IMR-90 (cell line): ENCODE results near the gene TAC4. TPM values are rescaled to one million over a fixed set of nuclear protein-coding genes. Genes with fewer than 3 reads are reported as not detected.

ENCODE experiments used
- ATAC-seq: fragments of 200-7000 bp; cut with Tn5 transposase; 2 replicates; pipeline ENCODE4 v1.9.1; 2020; ENCODE audit warnings: low read depth, mild to moderate bottlenecking, moderate library complexity
- BruUV-seq: library from RNA; stranded (reverse); fragments of 400-500 nt; replicated peaks from 2 replicates; lab custom pipeline; 2021; lab: Mats Ljungman, UMichigan
- CTCF ChIA-PET: fragments of 300-600 bp; formaldehyde crosslinking; extraction: SDS; loops from one replicate; lab custom pipeline; 2021; ENCODE audit warnings: antibody characterized with exemption; lab: Yijun Ruan, JAX
- POLR2A ChIA-PET: fragments of 300-600 bp; sonication (Branson Sonifier 250); formaldehyde crosslinking; loops from one replicate; lab custom pipeline; 2022; ENCODE audit warnings: antibody characterized with exemption; ENCODE audit not compliant: unreplicated experiment; lab: Charles Lee
- DNase-seq: peaks from one replicate; pipeline ENCODE4 v3.0.0; 2013
- H2AFZ ChIP-seq: replicated peaks from 2 replicates; pipeline ENCODE3; 2013; ENCODE audit warnings: low read length, mild to moderate bottlenecking; ENCODE audit not compliant: poor library complexity
- H2AK5ac ChIP-seq: 2 replicates; pipeline ENCODE4 v1.6.1; 2013; ENCODE audit warnings: low read depth, low read length, inconsistent platforms
- H2AK9ac ChIP-seq: replicated peaks from 2 replicates; pipeline ENCODE3; 2013; ENCODE audit warnings: mild to moderate bottlenecking, low read depth, low read length, moderate library complexity; ENCODE audit not compliant: poor library complexity
- H2BK120ac ChIP-seq: 2 replicates; pipeline ENCODE4 v1.6.1; 2013; ENCODE audit warnings: low read depth, low read length, inconsistent platforms
- H2BK15ac ChIP-seq: 3 replicates; pipeline ENCODE4 v1.6.1; 2013; ENCODE audit warnings: low read depth, low read length, inconsistent platforms
- H2BK20ac ChIP-seq: 2 replicates; pipeline ENCODE4 v1.6.1; 2013; ENCODE audit warnings: low read depth, mild to moderate bottlenecking, inconsistent platforms, low read length, moderate library complexity
- H2BK5ac ChIP-seq: 2 replicates; pipeline ENCODE4 v1.6.1; 2013; ENCODE audit warnings: mild to moderate bottlenecking, low read depth, low read length, inconsistent platforms; ENCODE audit not compliant: poor library complexity, severe bottlenecking
- H3K14ac ChIP-seq: replicated peaks from 2 replicates; pipeline ENCODE4 v1.6.1; 2013; ENCODE audit warnings: low read depth, low read length, inconsistent platforms
- H3K18ac ChIP-seq: 2 replicates; pipeline ENCODE4 v1.6.1; 2013; ENCODE audit warnings: low read depth, low read length, control low read depth
- H3K23ac ChIP-seq: 2 replicates; pipeline ENCODE4 v1.6.1; 2013; ENCODE audit warnings: low read depth, low read length, inconsistent platforms
- H3K27ac ChIP-seq: 2 replicates; pipeline ENCODE4 v1.5.1; 2013; ENCODE audit warnings: mild to moderate bottlenecking, control low read depth, low read length; ENCODE audit not compliant: insufficient read depth
- H3K27me3 ChIP-seq: 2 replicates; pipeline ENCODE4 v1.6.1; 2013; ENCODE audit warnings: low read length; ENCODE audit not compliant: control insufficient read depth, insufficient read depth
- H3K36me3 ChIP-seq: 2 replicates; pipeline ENCODE4 v1.6.1; 2013; ENCODE audit warnings: low read length, mixed read lengths; ENCODE audit not compliant: control insufficient read depth, insufficient read depth
- H3K4ac ChIP-seq: 2 replicates; pipeline ENCODE4 v1.6.1; 2013; ENCODE audit warnings: low read depth, low read length, inconsistent platforms
- H3K4me1 ChIP-seq: 2 replicates; pipeline ENCODE4 v1.6.1; 2013; ENCODE audit warnings: low read length, mixed read lengths; ENCODE audit not compliant: control insufficient read depth, insufficient read depth
- H3K4me2 ChIP-seq: 2 replicates; pipeline ENCODE4 v1.6.1; 2013; ENCODE audit warnings: low read depth, mild to moderate bottlenecking, control low read depth, low read length, moderate library complexity
- H3K4me3 ChIP-seq: 2 replicates; pipeline ENCODE4 v1.5.1; 2013; ENCODE audit warnings: low read depth, mild to moderate bottlenecking, control low read depth, low read length, moderate library complexity; ENCODE audit not compliant: insufficient read depth
- H3K56ac ChIP-seq: 2 replicates; pipeline ENCODE4 v1.6.1; 2013; ENCODE audit warnings: low read length, inconsistent platforms; ENCODE audit not compliant: insufficient read depth; ENCODE audit errors: extremely low read depth
- H3K79me1 ChIP-seq, 2 experiments: 2 replicates each; pipeline ENCODE4 v1.6.1; 2013; ENCODE audit warnings: low read length in 2 of 2, inconsistent platforms in 1 of 2, low read depth in 1 of 2
- H3K9ac ChIP-seq: 2 replicates; pipeline ENCODE4 v1.6.1; 2013; ENCODE audit warnings: low read depth, low read length, control low read depth
- H3K9me1 ChIP-seq: 2 replicates; pipeline ENCODE4 v1.6.1; 2013; ENCODE audit warnings: low read length, inconsistent platforms; ENCODE audit not compliant: insufficient read depth
- H3K9me3 ChIP-seq: 2 replicates; pipeline ENCODE4 v1.6.1; 2013; ENCODE audit warnings: low read length; ENCODE audit not compliant: control insufficient read depth, insufficient read depth
- H4K20me1 ChIP-seq: 2 replicates; pipeline ENCODE4 v1.6.1; 2013; ENCODE audit warnings: low read length, inconsistent platforms; ENCODE audit not compliant: insufficient read depth
- H4K5ac ChIP-seq: 2 replicates; pipeline ENCODE4 v1.6.1; 2013; ENCODE audit warnings: mild to moderate bottlenecking, low read depth, low read length, control low read depth
- H4K8ac ChIP-seq, 2 experiments: 2 replicates each; pipeline ENCODE4 v1.6.1; 2013; ENCODE audit warnings: low read depth in 2 of 2, low read length in 2 of 2, control low read depth in 1 of 2, inconsistent platforms in 1 of 2
- H4K91ac ChIP-seq: 2 replicates; pipeline ENCODE4 v1.6.1; 2013; ENCODE audit warnings: low read depth, low read length, inconsistent platforms; ENCODE audit not compliant: insufficient read depth
- CEBPB ChIP-seq: IDR thresholded peaks from 2 replicates; pipeline ENCODE4 v1.6.1; 2012; ENCODE audit warnings: low read depth, low read length, improper control_type of control experiment
- RFX5 ChIP-seq: IDR thresholded peaks from 2 replicates; pipeline ENCODE4 v1.8.0; 2012; ENCODE audit warnings: low read depth, mild to moderate bottlenecking, low read length, moderate library complexity
- WGBS, 2 experiments: methylation state at CpG; one replicate each; pipeline versions ENCODE4 v1.1.5 to v1.1.7; 2013; ENCODE audit warnings: missing lambda C conversion rate in 2 of 2; ENCODE audit not compliant: insufficient read length in 1 of 2; ENCODE audit errors: extremely low coverage in 2 of 2; 5-methylcytosine and 5-hydroxymethylcytosine counted together
- dilution Hi-C: fragments of 300-500 bp; cut with HindIII; formaldehyde crosslinking; loops from one replicate; pipeline ENCODE4 v1.14.3; 2018; ENCODE audit warnings: low sequenced_read_pairs; ENCODE audit not compliant: unreplicated experiment
- in situ Hi-C: fragments of 300-500 bp; cut with MboI; formaldehyde crosslinking; loops from 3 replicates; pipeline ENCODE4 v1.14.3; 2019; ENCODE audit warnings: low sequenced_read_pairs, inconsistent platforms, mixed read lengths
- intact Hi-C: fragments of 100-400 bp; cut with micrococcal nuclease; formaldehyde crosslinking; loops from 2 replicates; pipeline ENCODE4 v1.10.0; 2022
- polyA plus RNA-seq, 3 experiments: library from polyadenylated mRNA; depleted of rRNA; stranded (reverse); fragments of >200 nt; gene quantifications; 2 replicates each; pipeline ENCODE4 v1.2.3, GENCODE V29; 2012; ENCODE audit warnings: low replicate concordance in 1 of 3
- total RNA-seq: library from RNA; depleted of rRNA; stranded (reverse); fragments of >200 nt; gene quantifications from 2 replicates; pipeline ENCODE4 v1.2.3, GENCODE V29; 2012

The TAC4 gene
- total and polyA plus RNA-seq, 2 of the 4 experiments (the other 2 are of a cell fraction) = not detected

DNA sequence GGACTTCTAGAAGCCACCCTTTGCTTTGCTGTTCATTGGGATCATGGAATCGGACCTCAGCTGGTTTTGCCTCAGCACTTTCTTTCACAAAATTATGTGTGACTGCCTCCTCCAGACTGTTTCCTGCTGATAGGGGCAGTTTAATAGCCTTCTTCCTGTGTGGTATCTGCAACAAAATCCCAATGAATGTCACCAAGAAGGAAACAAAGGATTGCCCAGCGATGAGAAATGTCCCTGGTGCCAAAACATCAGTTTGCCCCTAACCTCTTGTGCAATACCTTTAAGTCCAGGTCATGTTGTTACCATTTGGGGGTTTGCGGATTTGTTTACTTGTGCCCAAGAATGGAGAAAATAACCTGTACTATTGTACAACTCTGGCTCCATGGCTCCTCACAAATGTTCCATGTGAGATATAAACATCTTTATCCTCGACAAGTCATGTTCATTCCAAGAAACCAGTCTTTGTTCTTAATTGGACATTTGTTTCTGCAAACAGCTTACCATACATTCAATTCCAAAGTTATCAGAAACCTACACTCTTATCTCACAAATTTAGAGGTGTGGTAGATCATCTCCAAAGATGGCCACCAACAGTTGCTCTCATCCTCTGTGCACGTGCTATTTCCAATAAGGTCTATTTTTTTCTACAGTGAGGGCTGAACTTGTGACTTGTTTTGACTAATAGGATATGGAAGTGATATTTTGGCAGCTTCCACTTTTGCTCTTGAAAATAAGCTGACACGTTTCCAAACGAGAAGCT lies 14.8 kb downstream of the TAC4 start:
- peaks cover 20% of the 10 kb centered on the region for H3K9me1 ChIP-seq
- peaks cover 0 to 33% of the 10 kb centered on the region in 2 experiments; a peak in 1 of 4 replicates for H3K79me1 ChIP-seq
- H3K56ac ChIP-seq = no peak overlapping the region
- ATAC-seq (no peak), DNase-seq (no peak)
- H3K9me3 ChIP-seq = no peaks in the 10 kb centered on the region
- H3K4me3 ChIP-seq = no peak overlapping the region
- H3K23ac ChIP-seq = no peak overlapping the region
- intact Hi-C loops (no loop called here), in situ Hi-C loops (no loop called here), dilution Hi-C loops (no loop called here)
- H2AFZ ChIP-seq = no peak overlapping the region
- H3K14ac ChIP-seq = no peak overlapping the region
- H3K9ac ChIP-seq = no peak overlapping the region
- no peak overlapping the region for H3K18ac ChIP-seq
- 100% methylated on average over 3 of the region's 7 CpGs; no CpG with 5 or more reads in 1 of the 2 experiments for WGBS, 2 experiments
- H2BK120ac ChIP-seq = no peak overlapping the region
- H3K4ac ChIP-seq = no peak overlapping the region
- H4K5ac ChIP-seq = no peak overlapping the region
- H4K91ac ChIP-seq = no peak overlapping the region
- H2AK5ac ChIP-seq = no peak overlapping the region
- no peak overlapping the region for H2BK5ac ChIP-seq
- no peak overlapping the region for H3K27ac ChIP-seq
- H2BK15ac ChIP-seq = no peak overlapping the region
- ChIA-PET CTCF (no interaction called here), POLR2A (no interaction called here)
- no peaks in the 10 kb centered on the region for H3K27me3 ChIP-seq
- H3K4me1 ChIP-seq = peaks cover 13% of the 10 kb centered on the region
- no peak overlapping the region for H4K8ac ChIP-seq
- TF ChIP-seq RFX5 (no peak), CEBPB (peak; percentile 70)
- H3K36me3 ChIP-seq = peaks cover 15% of the 10 kb centered on the region
- no peak overlapping the region for H2BK20ac ChIP-seq
- no peak overlapping the region for H2AK9ac ChIP-seq
- BruUV-seq = no TSS peak
- no peaks in the 10 kb centered on the region for H4K20me1 ChIP-seq
- no peak overlapping the region for H3K4me2 ChIP-seq
